ENCODE measurements around the gene MEN1. TPM values are rescaled to one million over a fixed set of nuclear protein-coding genes. Genes with fewer than 3 reads are reported as not detected.

The MEN1 gene
- total RNA-seq (2021): 48.7 and 61.6 TPM in 2 replicates
- percentile 49 among the genes with signal in this experiment for Bru-seq, nascent RNA
- BruChase-seq, experiment 1, labeled RNA remaining after a 2-hour chase: percentile 73 among the genes with signal in this experiment
- BruChase-seq, experiment 2, labeled RNA remaining after a 6-hour chase: percentile 89 among the genes with signal in this experiment
- long read RNA-seq, transcript MEN1-202 (10 exons, 3,148 nt): major isoform, 12 of 115 reads
- long read RNA-seq, partial matches to known transcripts: 3 of 115 reads
- long read RNA-seq, other reads (novel, unspliced or antisense): 87 of 115 reads

DNA sequence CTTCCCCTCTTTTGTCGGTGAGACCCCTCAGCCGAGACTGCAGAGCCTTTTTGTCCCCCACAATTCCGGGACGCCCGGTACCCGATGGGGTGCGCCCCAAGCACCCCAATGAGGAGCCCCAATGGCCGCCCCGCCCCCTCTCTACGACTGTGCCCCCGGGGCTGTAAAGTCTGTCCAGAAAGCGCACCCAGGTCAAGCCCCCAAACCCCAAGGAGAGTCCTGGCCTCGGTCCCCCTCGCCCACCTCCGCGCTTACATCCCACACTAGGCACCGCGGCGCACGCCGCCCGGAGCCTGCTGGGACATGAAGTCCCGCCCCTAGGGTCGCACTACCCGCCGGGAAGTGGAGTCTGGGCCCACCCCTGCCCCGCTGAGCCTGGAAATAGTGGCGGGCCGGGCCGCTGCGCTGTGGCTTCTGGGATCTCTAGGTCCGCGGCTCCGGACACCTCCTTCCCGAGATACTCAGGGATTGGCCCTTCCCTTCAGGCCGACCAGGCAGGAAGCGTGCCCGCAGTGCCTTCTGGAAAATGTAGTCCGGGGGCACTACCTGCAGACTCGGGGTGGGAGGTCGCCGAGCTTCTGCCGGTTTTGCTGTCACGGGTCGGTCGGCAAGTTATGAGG is at the start of gene MEN1:
TSS of gene MEN1 (minus strand) at position 281 of the 620 bp plus-strand sequence. CDS start 442 bp downstream, outside the sequence.
- peak within 1 kb of the TSS; percentile 88 for H3K4me2 ChIP-seq
- peak; percentile 91 to 98 for DNase-seq
- POLR2A ChIA-PET (ENCODE audit: unreplicated experiment): interaction anchor here (0.6 to 1.0 kb wide), 2 partner anchors 13 to 325 kb away, joined by 3 to 7 read pairs; no protein-coding TSS in a partner anchor
- peaks cover 6% of the 10 kb centered on the region; the same call in 1 of the 2 replicates for H3K4me1 ChIP-seq (replicated peaks; ENCODE audit: insufficient read depth)
- peaks cover 16% of the 10 kb centered on the region for H3K79me2 ChIP-seq (ENCODE audit: low read depth)
- BruUV-seq (replicated peaks): no TSS peak
- peaks cover 7% of the 10 kb centered on the region; the same call in 1 of the 2 replicates for H3K36me3 ChIP-seq (ENCODE audit: low read depth)
- TF ChIP-seq CTCF (conservative IDR thresholded peaks at IDR 0.05) (no peak), EZH2 (IDR thresholded peaks at IDR 0.05; ENCODE audit: low read depth) (no peak)
- no peaks in the 10 kb centered on the region for H3K9me2 ChIP-seq (ENCODE audit: insufficient read depth)
- H3K9me3 ChIP-seq (ENCODE audit: insufficient read depth, low read depth): no peaks in the 10 kb centered on the region
- H3K27ac ChIP-seq: no peak within 1 kb of the TSS
- peaks cover 14% of the 10 kb centered on the region; the same call in 1 of the 2 replicates for H3F3A ChIP-seq (ENCODE audit: insufficient read depth, low read depth)
- intact Hi-C loops (cut with micrococcal nuclease; ENCODE audit: unreplicated experiment): loop anchor here (1.0 to 2.0 kb wide), 3 partner anchors 32 to 68 kb away; partner anchors contain the start of genes EHD1 and SF1
- no peaks in the 10 kb centered on the region for H3K27me3 ChIP-seq (ENCODE audit: insufficient read depth, low read depth)
- H3K4me3 ChIP-seq: peak within 1 kb of the TSS; percentile 93
- peak within 1 kb of the TSS; percentile 99 for H2AFZ ChIP-seq
- CTCF ChIA-PET: interaction anchor here (0.5 to 0.6 kb wide), 2 partner anchors 9 to 122 kb away, joined by 3 to 10 read pairs; no protein-coding TSS in a partner anchor
- no peaks in the 10 kb centered on the region for H4K20me1 ChIP-seq (ENCODE audit: insufficient read depth)

- H2AFZ ChIP-seq: no peak overlapping the region
- POLR2A ChIA-PET (ENCODE audit: unreplicated experiment): interaction anchor here (0.5 to 0.6 kb wide), 2 partner anchors 17 to 89 kb away, joined by 4 to 5 read pairs; no protein-coding TSS in a partner anchor
- no peaks in the 10 kb centered on the region for H3K9me3 ChIP-seq (ENCODE audit: insufficient read depth, low read depth)
- no peak for TF ChIP-seq EZH2 (IDR thresholded peaks at IDR 0.05; ENCODE audit: low read depth)
- TF ChIP-seq CTCF (conservative IDR thresholded peaks at IDR 0.05): no peak
- H3K4me2 ChIP-seq: no peak overlapping the region
- CTCF ChIA-PET: interaction anchor here (1.3 kb wide), 1 partner anchor 17 kb away, joined by 4 read pairs; no protein-coding TSS in a partner anchor
- no peaks in the 10 kb centered on the region for H3K9me2 ChIP-seq (ENCODE audit: insufficient read depth)
- 0 out of 2 replicates have a peak, but pooled peaks cover 14% of the 10 kb centered on the region for H3K36me3 ChIP-seq (ENCODE audit: low read depth)
- no TSS peak for BruUV-seq (replicated peaks)
- intact Hi-C loops (cut with micrococcal nuclease; ENCODE audit: unreplicated experiment): no loop called here
- H3K27ac ChIP-seq: 0 out of 2 replicates have a peak overlapping the region, but pooled peaks have one; percentile 4
- peaks cover 45% of the 10 kb centered on the region for H3F3A ChIP-seq (ENCODE audit: insufficient read depth, low read depth)
- no peak overlapping the region for H3K4me3 ChIP-seq
- peaks cover 48% of the 10 kb centered on the region for H3K4me1 ChIP-seq (replicated peaks; ENCODE audit: insufficient read depth)
- H3K27me3 ChIP-seq (ENCODE audit: insufficient read depth, low read depth): no peaks in the 10 kb centered on the region
- no peak for DNase-seq
- peaks cover 3% of the 10 kb centered on the region; the same call in 1 of the 2 replicates for H4K20me1 ChIP-seq (ENCODE audit: insufficient read depth)
- H3K79me2 ChIP-seq (ENCODE audit: low read depth): peaks cover 80% of the 10 kb centered on the region
Observed at GRCh38 chr11:64859542-64860414, 49.4 kb upstream of the MEN1 start.
